Neural cell (in vitro differentiated cells): ENCODE results near the gene SND1.

Experiments
- EP300 ChIP-seq: fragments of 450-650 bp; conservative IDR thresholded peaks from 2 replicates; pipeline ENCODE4 v1.6.1; 2014; ENCODE audit warnings: antibody characterized with exemption, mild to moderate bottlenecking, moderate library complexity; ENCODE audit not compliant: poor library complexity, severe bottlenecking
- POLR2AphosphoS5 ChIP-seq: IDR thresholded peaks from 2 replicates; pipeline ENCODE4 v1.6.1; 2012
- RAD21 ChIP-seq: fragments of 450-650 bp; conservative IDR thresholded peaks from 2 replicates; pipeline ENCODE4 v1.6.1; 2014; ENCODE audit warnings: antibody characterized with exemption, mild to moderate bottlenecking, moderate library complexity
- TF ChIP-seq, protein P1 (sequence below): fragments of 450-650 bp; IDR thresholded peaks from 2 replicates; pipeline ENCODE4 v1.5.1; 2014; ENCODE audit warnings: antibody characterized with exemption, mild to moderate bottlenecking, moderate library complexity; ENCODE audit not compliant: poor library complexity, severe bottlenecking
- TF ChIP-seq, protein P2 (sequence below): IDR thresholded peaks from 2 replicates; pipeline ENCODE4 v1.6.1; 2012; ENCODE audit warnings: borderline replicate concordance

DNA sequence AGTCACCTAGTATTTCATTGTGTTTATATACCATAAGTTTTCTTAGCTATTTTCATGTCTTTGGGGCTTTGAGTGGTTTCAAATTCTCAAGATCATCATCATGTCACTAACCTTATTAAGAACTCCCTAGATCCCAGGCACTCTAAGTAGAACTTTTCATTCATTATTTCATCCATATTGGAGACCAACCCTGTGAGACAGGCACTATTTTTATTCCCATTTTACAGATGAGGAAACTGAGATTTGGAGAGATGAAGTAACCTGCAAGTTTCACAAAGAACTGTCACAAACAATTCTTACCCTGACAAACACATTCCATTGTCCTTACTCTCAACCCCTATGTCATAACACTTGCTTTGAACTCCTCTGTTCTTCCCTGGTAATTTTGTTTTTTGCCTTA, 13.8 kb upstream of the SND1 start:
- TF ChIP-seq, protein P1, sequence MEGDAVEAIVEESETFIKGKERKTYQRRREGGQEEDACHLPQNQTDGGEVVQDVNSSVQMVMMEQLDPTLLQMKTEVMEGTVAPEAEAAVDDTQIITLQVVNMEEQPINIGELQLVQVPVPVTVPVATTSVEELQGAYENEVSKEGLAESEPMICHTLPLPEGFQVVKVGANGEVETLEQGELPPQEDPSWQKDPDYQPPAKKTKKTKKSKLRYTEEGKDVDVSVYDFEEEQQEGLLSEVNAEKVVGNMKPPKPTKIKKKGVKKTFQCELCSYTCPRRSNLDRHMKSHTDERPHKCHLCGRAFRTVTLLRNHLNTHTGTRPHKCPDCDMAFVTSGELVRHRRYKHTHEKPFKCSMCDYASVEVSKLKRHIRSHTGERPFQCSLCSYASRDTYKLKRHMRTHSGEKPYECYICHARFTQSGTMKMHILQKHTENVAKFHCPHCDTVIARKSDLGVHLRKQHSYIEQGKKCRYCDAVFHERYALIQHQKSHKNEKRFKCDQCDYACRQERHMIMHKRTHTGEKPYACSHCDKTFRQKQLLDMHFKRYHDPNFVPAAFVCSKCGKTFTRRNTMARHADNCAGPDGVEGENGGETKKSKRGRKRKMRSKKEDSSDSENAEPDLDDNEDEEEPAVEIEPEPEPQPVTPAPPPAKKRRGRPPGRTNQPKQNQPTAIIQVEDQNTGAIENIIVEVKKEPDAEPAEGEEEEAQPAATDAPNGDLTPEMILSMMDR: no peak
- no peak for TF ChIP-seq RAD21
- TF ChIP-seq EP300: no peak
- no peak for TF ChIP-seq POLR2AphosphoS5
- TF ChIP-seq, protein P2, sequence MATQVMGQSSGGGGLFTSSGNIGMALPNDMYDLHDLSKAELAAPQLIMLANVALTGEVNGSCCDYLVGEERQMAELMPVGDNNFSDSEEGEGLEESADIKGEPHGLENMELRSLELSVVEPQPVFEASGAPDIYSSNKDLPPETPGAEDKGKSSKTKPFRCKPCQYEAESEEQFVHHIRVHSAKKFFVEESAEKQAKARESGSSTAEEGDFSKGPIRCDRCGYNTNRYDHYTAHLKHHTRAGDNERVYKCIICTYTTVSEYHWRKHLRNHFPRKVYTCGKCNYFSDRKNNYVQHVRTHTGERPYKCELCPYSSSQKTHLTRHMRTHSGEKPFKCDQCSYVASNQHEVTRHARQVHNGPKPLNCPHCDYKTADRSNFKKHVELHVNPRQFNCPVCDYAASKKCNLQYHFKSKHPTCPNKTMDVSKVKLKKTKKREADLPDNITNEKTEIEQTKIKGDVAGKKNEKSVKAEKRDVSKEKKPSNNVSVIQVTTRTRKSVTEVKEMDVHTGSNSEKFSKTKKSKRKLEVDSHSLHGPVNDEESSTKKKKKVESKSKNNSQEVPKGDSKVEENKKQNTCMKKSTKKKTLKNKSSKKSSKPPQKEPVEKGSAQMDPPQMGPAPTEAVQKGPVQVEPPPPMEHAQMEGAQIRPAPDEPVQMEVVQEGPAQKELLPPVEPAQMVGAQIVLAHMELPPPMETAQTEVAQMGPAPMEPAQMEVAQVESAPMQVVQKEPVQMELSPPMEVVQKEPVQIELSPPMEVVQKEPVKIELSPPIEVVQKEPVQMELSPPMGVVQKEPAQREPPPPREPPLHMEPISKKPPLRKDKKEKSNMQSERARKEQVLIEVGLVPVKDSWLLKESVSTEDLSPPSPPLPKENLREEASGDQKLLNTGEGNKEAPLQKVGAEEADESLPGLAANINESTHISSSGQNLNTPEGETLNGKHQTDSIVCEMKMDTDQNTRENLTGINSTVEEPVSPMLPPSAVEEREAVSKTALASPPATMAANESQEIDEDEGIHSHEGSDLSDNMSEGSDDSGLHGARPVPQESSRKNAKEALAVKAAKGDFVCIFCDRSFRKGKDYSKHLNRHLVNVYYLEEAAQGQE: no peak
